HepG2 (cell line): ENCODE measurements around the gene AGTRAP. TPM values are rescaled to one million over a fixed set of nuclear protein-coding genes. Genes with fewer than 3 reads are reported as not detected.

ENCODE experiments used
- ADNP ChIP-seq: sonication (generic); formaldehyde crosslinking; IDR thresholded peaks from 2 replicates; pipeline ENCODE4 v1.4.0; 2020; ENCODE audit warnings: missing genetic modification reagents
- ETV6 ChIP-seq: sonication (generic); formaldehyde crosslinking; conservative IDR thresholded peaks from 2 replicates; pipeline ENCODE4 v1.4.0; 2020; ENCODE audit warnings: missing genetic modification reagents
- FOSL2 ChIP-seq: sonication (generic); formaldehyde crosslinking; IDR thresholded peaks from 2 replicates; pipeline ENCODE4 v1.4.0; 2020; ENCODE audit warnings: missing genetic modification reagents
- HDAC2 ChIP-seq: sonication (generic); formaldehyde crosslinking; IDR thresholded peaks from 2 replicates; pipeline ENCODE4 v1.4.0; 2020; ENCODE audit warnings: missing genetic modification reagents
- KDM5A ChIP-seq: fragments of 200-600 bp; sonication (generic); IDR thresholded peaks from 2 replicates; pipeline ENCODE4 v1.7.0; 2018; ENCODE audit warnings: antibody characterized with exemption, mild to moderate bottlenecking, low read length, borderline replicate concordance
- NR0B2 ChIP-seq: sonication (generic); formaldehyde crosslinking; IDR thresholded peaks from 2 replicates; pipeline ENCODE4 v1.4.0; 2020; ENCODE audit warnings: mild to moderate bottlenecking, missing genetic modification reagents
- PCBP1 ChIP-seq: fragments of 200-400 bp; formaldehyde crosslinking; IDR thresholded peaks from 2 replicates; pipeline ENCODE4 v1.6.1; 2017; ENCODE audit warnings: mild to moderate bottlenecking, low read depth, low read length, borderline replicate concordance
- SETDB1 ChIP-seq: sonication (generic); formaldehyde crosslinking; IDR thresholded peaks from 2 replicates; pipeline ENCODE4 v1.5.1; 2020; ENCODE audit warnings: missing genetic modification reagents, mild to moderate bottlenecking, borderline replicate concordance
- ZBTB20 ChIP-seq: sonication (generic); formaldehyde crosslinking; IDR thresholded peaks from 2 replicates; pipeline ENCODE4 v1.8.1; 2023; ENCODE audit warnings: missing genetic modification reagents, low read depth, mild to moderate bottlenecking, borderline replicate concordance
- polyA plus RNA-seq, 8 experiments: library from polyadenylated mRNA; depleted of rRNA in 3 of 8; stranded (reverse) in 7 of 8; unstranded in 1 of 8; fragments of >200 nt; fragmentation: Illumina TruSeq in 4 of 8; extraction: Trizol in 4 of 8; gene quantifications; 2 replicates each; pipeline versions ENCODE4 v1.2.1 to v1.2.3, GENCODE V29; 2011 to 2016; ENCODE audit warnings: low read depth in 4 of 8, missing spikeins in 1 of 8, mixed read lengths in 1 of 8; ENCODE audit not compliant: insufficient read depth in 1 of 8
- total RNA-seq, 5 experiments: library from RNA; depleted of rRNA; stranded (reverse); fragments of >200 nt; fragmentation: Illumina TruSeq; extraction: Trizol; gene quantifications; 2 replicates each; pipeline ENCODE4 v1.2.3, GENCODE V29; 2016; ENCODE audit warnings: low read depth in 1 of 5
- TF ChIP-seq, protein P1 (sequence below), 2 experiments: fragments of 450-650 bp in 1 of 2; sonication (generic) in 1 of 2; formaldehyde crosslinking in 1 of 2; IDR thresholded peaks; 2 replicates each; pipeline versions ENCODE4 v1.6.1 to v1.8.0; 2016 to 2022; ENCODE audit warnings: antibody characterized with exemption in 1 of 2, mild to moderate bottlenecking in 1 of 2, missing genetic modification reagents in 1 of 2
- TF ChIP-seq, protein P2 (sequence below): sonication (generic); formaldehyde crosslinking; IDR thresholded peaks from 2 replicates; pipeline ENCODE4 v1.8.0; 2022; ENCODE audit warnings: mild to moderate bottlenecking, missing genetic modification reagents; ENCODE audit not compliant: insufficient replicate concordance
- TF ChIP-seq, protein P3 (sequence below): sonication (generic); formaldehyde crosslinking; IDR thresholded peaks from 2 replicates; pipeline ENCODE4 v1.9.0; 2021; ENCODE audit warnings: missing genetic modification reagents, borderline replicate concordance
- TF ChIP-seq, protein P4 (sequence below): sonication (generic); formaldehyde crosslinking; IDR thresholded peaks from 2 replicates; pipeline ENCODE4 v1.5.0; 2020; ENCODE audit warnings: mild to moderate bottlenecking, missing genetic modification reagents

AGTRAP gene
- total and polyA plus RNA-seq, 2 of the 13 experiments (the other 11 are each of a cell fraction or from before 2014, with no cell fraction given), result 28.3 to 32.0 TPM

- no peak for TF ChIP-seq SETDB1 (CRISPR knock-in tag)
- TF ChIP-seq NR0B2 (CRISPR knock-in tag), result no peak
- TF ChIP-seq, protein P1, sequence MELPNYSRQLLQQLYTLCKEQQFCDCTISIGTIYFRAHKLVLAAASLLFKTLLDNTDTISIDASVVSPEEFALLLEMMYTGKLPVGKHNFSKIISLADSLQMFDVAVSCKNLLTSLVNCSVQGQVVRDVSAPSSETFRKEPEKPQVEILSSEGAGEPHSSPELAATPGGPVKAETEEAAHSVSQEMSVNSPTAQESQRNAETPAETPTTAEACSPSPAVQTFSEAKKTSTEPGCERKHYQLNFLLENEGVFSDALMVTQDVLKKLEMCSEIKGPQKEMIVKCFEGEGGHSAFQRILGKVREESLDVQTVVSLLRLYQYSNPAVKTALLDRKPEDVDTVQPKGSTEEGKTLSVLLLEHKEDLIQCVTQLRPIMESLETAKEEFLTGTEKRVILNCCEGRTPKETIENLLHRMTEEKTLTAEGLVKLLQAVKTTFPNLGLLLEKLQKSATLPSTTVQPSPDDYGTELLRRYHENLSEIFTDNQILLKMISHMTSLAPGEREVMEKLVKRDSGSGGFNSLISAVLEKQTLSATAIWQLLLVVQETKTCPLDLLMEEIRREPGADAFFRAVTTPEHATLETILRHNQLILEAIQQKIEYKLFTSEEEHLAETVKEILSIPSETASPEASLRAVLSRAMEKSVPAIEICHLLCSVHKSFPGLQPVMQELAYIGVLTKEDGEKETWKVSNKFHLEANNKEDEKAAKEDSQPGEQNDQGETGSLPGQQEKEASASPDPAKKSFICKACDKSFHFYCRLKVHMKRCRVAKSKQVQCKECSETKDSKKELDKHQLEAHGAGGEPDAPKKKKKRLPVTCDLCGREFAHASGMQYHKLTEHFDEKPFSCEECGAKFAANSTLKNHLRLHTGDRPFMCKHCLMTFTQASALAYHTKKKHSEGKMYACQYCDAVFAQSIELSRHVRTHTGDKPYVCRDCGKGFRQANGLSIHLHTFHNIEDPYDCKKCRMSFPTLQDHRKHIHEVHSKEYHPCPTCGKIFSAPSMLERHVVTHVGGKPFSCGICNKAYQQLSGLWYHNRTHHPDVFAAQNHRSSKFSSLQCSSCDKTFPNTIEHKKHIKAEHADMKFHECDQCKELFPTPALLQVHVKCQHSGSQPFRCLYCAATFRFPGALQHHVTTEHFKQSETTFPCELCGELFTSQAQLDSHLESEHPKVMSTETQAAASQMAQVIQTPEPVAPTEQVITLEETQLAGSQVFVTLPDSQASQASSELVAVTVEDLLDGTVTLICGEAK (IDR thresholded peaks at IDR 0.05), result no peak
- TF ChIP-seq, protein P1 (CRISPR knock-in tag; IDR thresholded peaks at IDR 0.05), result no peak
- TF ChIP-seq, protein P2, sequence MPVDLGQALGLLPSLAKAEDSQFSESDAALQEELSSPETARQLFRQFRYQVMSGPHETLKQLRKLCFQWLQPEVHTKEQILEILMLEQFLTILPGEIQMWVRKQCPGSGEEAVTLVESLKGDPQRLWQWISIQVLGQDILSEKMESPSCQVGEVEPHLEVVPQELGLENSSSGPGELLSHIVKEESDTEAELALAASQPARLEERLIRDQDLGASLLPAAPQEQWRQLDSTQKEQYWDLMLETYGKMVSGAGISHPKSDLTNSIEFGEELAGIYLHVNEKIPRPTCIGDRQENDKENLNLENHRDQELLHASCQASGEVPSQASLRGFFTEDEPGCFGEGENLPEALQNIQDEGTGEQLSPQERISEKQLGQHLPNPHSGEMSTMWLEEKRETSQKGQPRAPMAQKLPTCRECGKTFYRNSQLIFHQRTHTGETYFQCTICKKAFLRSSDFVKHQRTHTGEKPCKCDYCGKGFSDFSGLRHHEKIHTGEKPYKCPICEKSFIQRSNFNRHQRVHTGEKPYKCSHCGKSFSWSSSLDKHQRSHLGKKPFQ, result no peak
- no peak for TF ChIP-seq PCBP1
- TF ChIP-seq KDM5A, result no peak
- TF ChIP-seq, protein P3, sequence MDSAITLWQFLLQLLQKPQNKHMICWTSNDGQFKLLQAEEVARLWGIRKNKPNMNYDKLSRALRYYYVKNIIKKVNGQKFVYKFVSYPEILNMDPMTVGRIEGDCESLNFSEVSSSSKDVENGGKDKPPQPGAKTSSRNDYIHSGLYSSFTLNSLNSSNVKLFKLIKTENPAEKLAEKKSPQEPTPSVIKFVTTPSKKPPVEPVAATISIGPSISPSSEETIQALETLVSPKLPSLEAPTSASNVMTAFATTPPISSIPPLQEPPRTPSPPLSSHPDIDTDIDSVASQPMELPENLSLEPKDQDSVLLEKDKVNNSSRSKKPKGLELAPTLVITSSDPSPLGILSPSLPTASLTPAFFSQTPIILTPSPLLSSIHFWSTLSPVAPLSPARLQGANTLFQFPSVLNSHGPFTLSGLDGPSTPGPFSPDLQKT (CRISPR knock-in tag), result no peak
- peak; percentile 69 for TF ChIP-seq HDAC2 (CRISPR knock-in tag)
- peak; percentile 35; the same call in 1 of the 2 replicates for TF ChIP-seq FOSL2
- no peak for TF ChIP-seq ADNP (CRISPR knock-in tag)
- no peak for TF ChIP-seq ZBTB20 (CRISPR knock-in tag)
- no peak for TF ChIP-seq ETV6 (CRISPR knock-in tag)
- TF ChIP-seq, protein P4, sequence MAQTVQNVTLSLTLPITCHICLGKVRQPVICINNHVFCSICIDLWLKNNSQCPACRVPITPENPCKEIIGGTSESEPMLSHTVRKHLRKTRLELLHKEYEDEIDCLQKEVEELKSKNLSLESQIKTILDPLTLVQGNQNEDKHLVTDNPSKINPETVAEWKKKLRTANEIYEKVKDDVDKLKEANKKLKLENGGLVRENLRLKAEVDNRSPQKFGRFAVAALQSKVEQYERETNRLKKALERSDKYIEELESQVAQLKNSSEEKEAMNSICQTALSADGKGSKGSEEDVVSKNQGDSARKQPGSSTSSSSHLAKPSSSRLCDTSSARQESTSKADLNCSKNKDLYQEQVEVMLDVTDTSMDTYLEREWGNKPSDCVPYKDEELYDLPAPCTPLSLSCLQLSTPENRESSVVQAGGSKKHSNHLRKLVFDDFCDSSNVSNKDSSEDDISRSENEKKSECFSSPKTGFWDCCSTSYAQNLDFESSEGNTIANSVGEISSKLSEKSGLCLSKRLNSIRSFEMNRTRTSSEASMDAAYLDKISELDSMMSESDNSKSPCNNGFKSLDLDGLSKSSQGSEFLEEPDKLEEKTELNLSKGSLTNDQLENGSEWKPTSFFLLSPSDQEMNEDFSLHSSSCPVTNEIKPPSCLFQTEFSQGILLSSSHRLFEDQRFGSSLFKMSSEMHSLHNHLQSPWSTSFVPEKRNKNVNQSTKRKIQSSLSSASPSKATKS (CRISPR knock-in tag), result no peak
Observed at GRCh38 chr1:11784993-11785769, 49.2 kb downstream of the AGTRAP start (continued).
